Neural cell (in vitro differentiated cells): ENCODE measurements around the gene CEACAM5. TPM values are rescaled to one million over a fixed set of nuclear protein-coding genes. Genes with fewer than 3 reads are reported as not detected.

Experiments used
- H2AFZ ChIP-seq: fragments of 200-600, 300-800 bp; sonication (generic), shearing (Covaris generic); 2 replicates; pipeline ENCODE4 v1.6.0; 2014; ENCODE audit warnings: low read depth, mild to moderate bottlenecking, antibody characterized with exemption, low read length, moderate library complexity
- H3F3A ChIP-seq: fragments of 200-600 bp; shearing (Covaris generic); 2 replicates; pipeline ENCODE4 v1.6.1; 2016; ENCODE audit warnings: mild to moderate bottlenecking, moderate library complexity, mixed read lengths, antibody characterized with exemption, low read length; ENCODE audit not compliant: insufficient read depth, poor library complexity, severe bottlenecking
- H3K27ac ChIP-seq: fragments of 200-600, 300-800 bp; sonication (generic), shearing (Covaris generic); 2 replicates; pipeline ENCODE4 v1.5.1; 2014; ENCODE audit warnings: mild to moderate bottlenecking, low read length, moderate library complexity
- H3K27me3 ChIP-seq: fragments of 300-800, 200-600 bp; sonication (generic), shearing (Covaris generic); 2 replicates; pipeline ENCODE4 v1.6.0; 2014; ENCODE audit warnings: mild to moderate bottlenecking, low read depth, low read length, moderate library complexity; ENCODE audit not compliant: insufficient read depth
- H3K36me3 ChIP-seq: fragments of 300-800, 200-600 bp; sonication (generic), shearing (Covaris generic); 2 replicates; pipeline ENCODE4 v1.5.1; 2014; ENCODE audit warnings: mild to moderate bottlenecking, antibody characterized with exemption, low read length, moderate library complexity; ENCODE audit not compliant: insufficient read depth
- H3K4me2 ChIP-seq: fragments of 300-800, 200-600 bp; sonication (generic), shearing (Covaris generic); 2 replicates; pipeline ENCODE4 v1.6.0; 2014; ENCODE audit warnings: mild to moderate bottlenecking, low read length
- H3K4me3 ChIP-seq: fragments of 300-800, 200-600 bp; sonication (generic), shearing (Covaris generic); 2 replicates; pipeline ENCODE4 v1.5.1; 2014; ENCODE audit warnings: mild to moderate bottlenecking, low read length, moderate library complexity
- H3K79me2 ChIP-seq: fragments of 200-600 bp; shearing (Covaris generic); replicated peaks from 2 replicates; pipeline ENCODE4 v1.6.0; 2014; ENCODE audit warnings: mild to moderate bottlenecking, low read length, moderate library complexity; ENCODE audit not compliant: insufficient read depth
- H3K9ac ChIP-seq: fragments of 300-800, 200-600 bp; sonication (generic), shearing (Covaris generic); 2 replicates; pipeline ENCODE4 v1.6.1; 2016; ENCODE audit warnings: mild to moderate bottlenecking, low read length, mixed read lengths
- H3K9me2 ChIP-seq: fragments of 200-600 bp; shearing (Covaris generic); 2 replicates; pipeline ENCODE4 v1.6.1; 2016; ENCODE audit warnings: mild to moderate bottlenecking, low read length, mixed read lengths; ENCODE audit not compliant: insufficient read depth
- H3K9me3 ChIP-seq: fragments of 200-600, 300-800 bp; sonication (generic), shearing (Covaris generic); 2 replicates; pipeline ENCODE4 v1.6.1; 2016; ENCODE audit warnings: mild to moderate bottlenecking, mixed run types, low read length, moderate library complexity, mixed read lengths
- H4K20me1 ChIP-seq: fragments of 200-600 bp; shearing (Covaris generic); 2 replicates; pipeline ENCODE4 v1.6.1; 2016; ENCODE audit warnings: mild to moderate bottlenecking, mixed run types; ENCODE audit not compliant: insufficient read depth
- CTCF ChIP-seq: fragments of 450-650 bp; IDR thresholded peaks from 2 replicates; pipeline ENCODE4 v1.5.1; 2014; ENCODE audit warnings: antibody characterized with exemption, mild to moderate bottlenecking, moderate library complexity; ENCODE audit not compliant: poor library complexity, severe bottlenecking
- EP300 ChIP-seq: fragments of 450-650 bp; conservative IDR thresholded peaks from 2 replicates; pipeline ENCODE4 v1.6.1; 2014; ENCODE audit warnings: antibody characterized with exemption, mild to moderate bottlenecking, moderate library complexity; ENCODE audit not compliant: poor library complexity, severe bottlenecking
- EZH2 ChIP-seq: fragments of 200-600, 300-800 bp; shearing (Covaris generic), sonication (generic); IDR thresholded peaks from 2 replicates; pipeline ENCODE4 v1.6.1; 2014; ENCODE audit warnings: antibody characterized with exemption, low read length, borderline replicate concordance, mild to moderate bottlenecking; ENCODE audit not compliant: insufficient read depth, poor library complexity, severe bottlenecking
- MXI1 ChIP-seq: fragments of 450-650 bp; conservative IDR thresholded peaks from 2 replicates; pipeline ENCODE4 v1.6.1; 2014; ENCODE audit warnings: antibody characterized with exemption, mild to moderate bottlenecking; ENCODE audit not compliant: poor library complexity, severe bottlenecking
- POLR2AphosphoS5 ChIP-seq: IDR thresholded peaks from 2 replicates; pipeline ENCODE4 v1.6.1; 2012
- RAD21 ChIP-seq: fragments of 450-650 bp; conservative IDR thresholded peaks from 2 replicates; pipeline ENCODE4 v1.6.1; 2014; ENCODE audit warnings: antibody characterized with exemption, mild to moderate bottlenecking, moderate library complexity
- REST ChIP-seq: IDR thresholded peaks from 2 replicates; pipeline ENCODE4 v1.6.1; 2012; ENCODE audit warnings: borderline replicate concordance
- TAF1 ChIP-seq: IDR thresholded peaks from 2 replicates; pipeline ENCODE4 v1.6.1; 2012; ENCODE audit warnings: low read depth
- polyA plus RNA-seq: library from polyadenylated mRNA; depleted of rRNA; stranded (reverse); fragments of >200 nt; gene quantifications from 2 replicates; pipeline ENCODE4 v1.2.3, GENCODE V29; 2014

The CEACAM5 gene
- polyA plus RNA-seq, 1 donor from 2014 or later = not detected

GRCh38 chr19:41700381-41701195 is 7.8 kb upstream of the CEACAM5 start:
- Histone ChIP-seq H3K27me3 (no peaks in the 10 kb centered on the region), H3K79me2 (no peaks in the 10 kb centered on the region), H4K20me1 (no peaks in the 10 kb centered on the region), H3K36me3 (no peaks in the 10 kb centered on the region), H2AFZ (no peak overlapping the region), H3K9me3 (no peaks in the 10 kb centered on the region), H3K4me3 (no peak overlapping the region), H3K4me2 (no peak overlapping the region), H3F3A (no peaks in the 10 kb centered on the region), H3K9ac (no peak overlapping the region), H3K27ac (no peak overlapping the region), H3K9me2 (no peaks in the 10 kb centered on the region)
- TF ChIP-seq RAD21 (no peak), EZH2 (no peak), MXI1 (no peak), POLR2AphosphoS5 (no peak), CTCF (no peak)

- Histone ChIP-seq H2AFZ (no peak overlapping the region), H3K9me2 (no peaks in the 10 kb centered on the region), H3K27me3 (no peaks in the 10 kb centered on the region), H3K9ac (no peak overlapping the region), H3F3A (no peaks in the 10 kb centered on the region), H4K20me1 (no peaks in the 10 kb centered on the region), H3K36me3 (no peaks in the 10 kb centered on the region), H3K4me2 (no peak overlapping the region), H3K4me3 (no peak overlapping the region), H3K27ac (no peak overlapping the region), H3K79me2 (no peaks in the 10 kb centered on the region), H3K9me3 (no peaks in the 10 kb centered on the region)
- TF ChIP-seq EP300 = no peak
- TF ChIP-seq TAF1 = no peak
- no peak for TF ChIP-seq REST
- TF ChIP-seq CTCF = no peak
- no peak for TF ChIP-seq RAD21
Measured at GRCh38 chr19:41701401-41702075, 6.9 kb upstream of the CEACAM5 start.
